Uterus (tissue), 2 donors: ENCODE data around the gene SAP30BP.

Experiments used
- POLR2A ChIP-seq, 2 donors: fragments of 450-650 bp; IDR thresholded peaks; one replicate each; pipeline ENCODE4 v1.6.1; 2016; ENCODE audit warnings: antibody characterized with exemption in 2 of 2, mild to moderate bottlenecking in 1 of 2, moderate library complexity in 1 of 2
- TF ChIP-seq, protein P1 (sequence below), 4 experiments: fragments of 200-600 bp in 2 of 4; fragments of 450-650 bp in 2 of 4; sonication (generic) in 2 of 4; IDR thresholded peaks; one replicate each; pipeline ENCODE4 v1.5.1; 2016 to 2019; ENCODE audit warnings: antibody characterized with exemption in 4 of 4, mild to moderate bottlenecking in 2 of 4, moderate library complexity in 1 of 4

- no peak for TF ChIP-seq POLR2A (IDR thresholded peaks at IDR 0.05)
- TF ChIP-seq, protein P1, sequence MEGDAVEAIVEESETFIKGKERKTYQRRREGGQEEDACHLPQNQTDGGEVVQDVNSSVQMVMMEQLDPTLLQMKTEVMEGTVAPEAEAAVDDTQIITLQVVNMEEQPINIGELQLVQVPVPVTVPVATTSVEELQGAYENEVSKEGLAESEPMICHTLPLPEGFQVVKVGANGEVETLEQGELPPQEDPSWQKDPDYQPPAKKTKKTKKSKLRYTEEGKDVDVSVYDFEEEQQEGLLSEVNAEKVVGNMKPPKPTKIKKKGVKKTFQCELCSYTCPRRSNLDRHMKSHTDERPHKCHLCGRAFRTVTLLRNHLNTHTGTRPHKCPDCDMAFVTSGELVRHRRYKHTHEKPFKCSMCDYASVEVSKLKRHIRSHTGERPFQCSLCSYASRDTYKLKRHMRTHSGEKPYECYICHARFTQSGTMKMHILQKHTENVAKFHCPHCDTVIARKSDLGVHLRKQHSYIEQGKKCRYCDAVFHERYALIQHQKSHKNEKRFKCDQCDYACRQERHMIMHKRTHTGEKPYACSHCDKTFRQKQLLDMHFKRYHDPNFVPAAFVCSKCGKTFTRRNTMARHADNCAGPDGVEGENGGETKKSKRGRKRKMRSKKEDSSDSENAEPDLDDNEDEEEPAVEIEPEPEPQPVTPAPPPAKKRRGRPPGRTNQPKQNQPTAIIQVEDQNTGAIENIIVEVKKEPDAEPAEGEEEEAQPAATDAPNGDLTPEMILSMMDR (IDR thresholded peaks at IDR 0.05), result no peak
These were observed 89.4 kb downstream of the SAP30BP start for GRCh38 chr17:75756451-75757085.
